Lung (tissue), 12 donors: ENCODE measurements around the gene ARID5B. TPM values are rescaled to one million over a fixed set of nuclear protein-coding genes. Genes with fewer than 3 reads are reported as not detected.

Experiments
- ATAC-seq: fragments of 200-7000 bp; cut with Tn5 transposase; one replicate; pipeline ENCODE4 v1.9.1; 2020; ENCODE audit warnings: moderate number of reproducible peaks; ENCODE audit not compliant: insufficient read depth, low FRiP score
- DNase-seq, 3 donors: peaks; one replicate each; pipeline ENCODE4 v3.0.0-alpha.2; 2013 to 2017
- H3K27ac ChIP-seq, 2 donors: one replicate each; pipeline ENCODE4 v1.5.1; 2013; ENCODE audit warnings: mild to moderate bottlenecking in 2 of 2, moderate library complexity in 2 of 2, control low read depth in 1 of 2, inconsistent platforms in 1 of 2, low read depth in 1 of 2, low read length in 1 of 2
- H3K27me3 ChIP-seq, 3 donors: one replicate each; pipeline ENCODE4 v1.5.1; 2013; ENCODE audit warnings: low read length in 2 of 3; ENCODE audit not compliant: control insufficient read depth in 3 of 3, insufficient read depth in 3 of 3
- H3K36me3 ChIP-seq, 4 donors: one replicate each; pipeline ENCODE4 v1.5.1; 2013; ENCODE audit warnings: low read length in 4 of 4, mild to moderate bottlenecking in 1 of 4, moderate library complexity in 1 of 4; ENCODE audit not compliant: control insufficient read depth in 4 of 4, insufficient read depth in 4 of 4
- H3K4me1 ChIP-seq, 5 donors: one replicate each; pipeline ENCODE4 v1.5.1; 2013; ENCODE audit warnings: low read length in 5 of 5, mild to moderate bottlenecking in 2 of 5, moderate library complexity in 1 of 5; ENCODE audit not compliant: control insufficient read depth in 5 of 5, insufficient read depth in 5 of 5
- H3K4me3 ChIP-seq: one replicate; pipeline ENCODE4 v1.5.1; 2013; ENCODE audit warnings: mild to moderate bottlenecking, control low read depth, moderate library complexity
- H3K9ac ChIP-seq, 2 donors: one replicate each; pipeline ENCODE4 v1.5.1; 2013; ENCODE audit warnings: low read length in 2 of 2, control low read depth in 1 of 2; ENCODE audit not compliant: insufficient read depth in 1 of 2
- H3K9me3 ChIP-seq, 4 donors: one replicate each; pipeline ENCODE4 v1.5.1; 2013; ENCODE audit warnings: low read length in 3 of 4, mild to moderate bottlenecking in 1 of 4, moderate library complexity in 1 of 4; ENCODE audit not compliant: control insufficient read depth in 4 of 4, insufficient read depth in 3 of 4
- CTCF ChIP-seq: IDR thresholded peaks from 2 replicates; pipeline ENCODE4 v1.5.1; 2012; ENCODE audit warnings: mild to moderate bottlenecking; ENCODE audit errors: control extremely low read depth, extremely low read depth
- WGBS, 2 donors: extraction: QIAGEN DNeasy Blood & Tissue Kit; methylation state at CpG; one replicate each; pipeline ENCODE4 v1.1.7; 2013; 5-methylcytosine and 5-hydroxymethylcytosine counted together
- polyA plus RNA-seq, 2 donors: library from polyadenylated mRNA; stranded (reverse); fragments of 200-250 nt; gene quantifications; one replicate each; pipeline ENCODE4 v1.2.1, GENCODE V29; 2013
- total RNA-seq, 2 donors: library from RNA; depleted of rRNA in 1 of 2; stranded (reverse); fragments of >200 nt in 1 of 2; gene quantifications; one replicate each; pipeline ENCODE4 v1.2.1, GENCODE V29; 2014 to 2021
- donor health status: control.
- donor health status: control.
- donor health status: Bipolar disorder and iron deficiency.
- donor health status: healthy.
- donor health status: DM: yes; HTN: yes; CAD: no.

ARID5B gene
- total and polyA plus RNA-seq, 4 donors = 7.8 to 95.3 (median 22.0) TPM

GRCh38 chr10:61941202-61941681, 39.7 kb downstream of the ARID5B start:
- peaks cover 0 to 24% (median 4%) of the 10 kb centered on the region in 4 donors for H3K36me3 ChIP-seq
- DNase-seq (peak in 1 of 3 donors; percentile 28), ATAC-seq (no peak)
- no peak for TF ChIP-seq CTCF
- peaks cover 2 to 71% (median 35%) of the 10 kb centered on the region in 5 donors for H3K4me1 ChIP-seq
- H3K9ac ChIP-seq = no peak overlapping the region
- H3K27me3 ChIP-seq = no peaks in the 10 kb centered on the region
- H3K9me3 ChIP-seq = no peaks in the 10 kb centered on the region
- H3K4me3 ChIP-seq = no peak overlapping the region
- 22 to 48% methylated on average over 4 of the region's 4 CpGs for WGBS, 2 donors
- no peak overlapping the region for H3K27ac ChIP-seq

- no peak for TF ChIP-seq CTCF
- no peak for ATAC-seq
- peak in 2 of 3 donors; percentile 66 to 73 for DNase-seq
- Histone ChIP-seq H3K9me3 (no peaks in the 10 kb centered on the region), H3K9ac (peak overlapping the region in 1 of 2 donors; percentile 70), H3K27me3 (no peaks in the 10 kb centered on the region), H3K4me3 (no peak overlapping the region), H3K36me3 (peaks cover 0 to 30% (median 4%) of the 10 kb centered on the region in 4 donors), H3K4me1 (peaks cover 2 to 61% (median 27%) of the 10 kb centered on the region in 5 donors), H3K27ac (peak overlapping the region; percentile 65 to 70)
- WGBS, 2 donors = 75 to 84% methylated on average over 5 of the region's 5 CpGs
Observed at GRCh38 chr10:61942604-61943461, 41.3 kb downstream of the ARID5B start.

GRCh38 chr10:61943674-61944378, 42.3 kb downstream of the ARID5B start:
- Histone ChIP-seq H3K4me3 (no peak overlapping the region), H3K9me3 (no peaks in the 10 kb centered on the region), H3K27me3 (no peaks in the 10 kb centered on the region), H3K9ac (peak overlapping the region in 1 of 2 donors; percentile 58), H3K4me1 (peaks cover 2 to 51% (median 21%) of the 10 kb centered on the region in 5 donors), H3K36me3 (peaks cover 0 to 36% (median 8%) of the 10 kb centered on the region in 4 donors), H3K27ac (no peak overlapping the region)
- ATAC-seq = no peak
- 18 to 29% methylated on average over 1 of the region's 1 CpG for WGBS, 2 donors
- peak in 2 of 3 donors; percentile 78 to 79 for DNase-seq
- no peak for TF ChIP-seq CTCF
